GM15510 (cell line): Measurements from ENCODE around the gene WWOX.

ENCODE experiments used
- POLR2A ChIP-seq: IDR thresholded peaks from 3 replicates; pipeline ENCODE4 v1.6.1; 2011; ENCODE audit warnings: borderline replicate concordance; ENCODE audit not compliant: insufficient read length; ENCODE audit errors: extremely low read depth

Gene WWOX

GRCh38 chr16:78650339-78651074, 551.1 kb downstream of the WWOX start:
- TF ChIP-seq POLR2A = no peak

- no peak for TF ChIP-seq POLR2A
These were observed 555.5 kb downstream of the WWOX start for GRCh38 chr16:78654929-78655328.

- TF ChIP-seq POLR2A = no peak
These were observed 556.1 kb downstream of the WWOX start for GRCh38 chr16:78655331-78656113.

GRCh38 chr16:78656887-78657286, 557.4 kb downstream of the WWOX start:
- TF ChIP-seq POLR2A = no peak

GRCh38 chr16:78659216-78659615, 559.8 kb downstream of the WWOX start:
- no peak for TF ChIP-seq POLR2A

GRCh38 chr16:78659668-78660217, 560.3 kb downstream of the WWOX start:
- TF ChIP-seq POLR2A = no peak

GRCh38 chr16:78660795-78661194, 561.3 kb downstream of the WWOX start:
- TF ChIP-seq POLR2A = no peak

- TF ChIP-seq POLR2A = no peak
These were observed 564.2 kb downstream of the WWOX start for GRCh38 chr16:78663690-78664089.

GRCh38 chr16:78664811-78665772, 565.6 kb downstream of the WWOX start:
- TF ChIP-seq POLR2A = no peak

GRCh38 chr16:78666318-78666717, 566.9 kb downstream of the WWOX start:
- TF ChIP-seq POLR2A = no peak

- TF ChIP-seq POLR2A = no peak
These were observed 568.2 kb downstream of the WWOX start for GRCh38 chr16:78667675-78668074.

GRCh38 chr16:78668393-78668792, 568.9 kb downstream of the WWOX start:
- TF ChIP-seq POLR2A = no peak

- no peak for TF ChIP-seq POLR2A
These were observed 570.5 kb downstream of the WWOX start for GRCh38 chr16:78669994-78670393.

GRCh38 chr16:78672779-78673556, 573.5 kb downstream of the WWOX start:
- TF ChIP-seq POLR2A = no peak
